HL-60 (cell line): Measurements from ENCODE around the gene ANKRD22.
A peak's percentile ranks its signal among the peaks of the same experiment; 100 is the strongest.

Source experiments
- DNase-seq, 2 experiments: peaks; one replicate each; pipeline ENCODE4 v3.0.0-alpha.2; 2010 to 2020; ENCODE audit warnings: low read depth in 1 of 2, low spot score in 1 of 2
- H3K27ac ChIP-seq: fragments of 250-450 bp; sonication (Bioruptor Pico); replicated peaks from 2 replicates; pipeline ENCODE4 v1.5.1; 2020; ENCODE audit warnings: mild to moderate bottlenecking, moderate library complexity
- H3K27me3 ChIP-seq: fragments of 250-450 bp; sonication (Bioruptor Pico); 2 replicates; pipeline ENCODE4 v1.5.1; 2021; ENCODE audit warnings: mild to moderate bottlenecking, moderate library complexity; ENCODE audit not compliant: insufficient read depth, poor library complexity, severe bottlenecking
- H3K4me3 ChIP-seq: replicated peaks from 2 replicates; pipeline ENCODE4 v1.5.1; 2011; ENCODE audit warnings: mild to moderate bottlenecking, control low read depth, low read length; ENCODE audit not compliant: insufficient read depth
- GABPA ChIP-seq: IDR thresholded peaks from 2 replicates; pipeline ENCODE4 v1.6.1; 2012; ENCODE audit warnings: low read depth
- POLR2AphosphoS5 ChIP-seq: IDR thresholded peaks from 2 replicates; pipeline ENCODE4 v1.6.1; 2012; ENCODE audit warnings: low read depth
- SPI1 ChIP-seq: IDR thresholded peaks from 2 replicates; pipeline ENCODE4 v1.6.1; 2012; ENCODE audit warnings: low read depth, mild to moderate bottlenecking, borderline replicate concordance
- TF ChIP-seq, protein P1 (sequence below): IDR thresholded peaks from one replicate; pipeline ENCODE4 v1.5.1; 2011; ENCODE audit warnings: low read length, control low read depth, inconsistent platforms; ENCODE audit not compliant: insufficient read depth
- TF ChIP-seq, protein P2 (sequence below): IDR thresholded peaks from 2 replicates; pipeline ENCODE4 v1.6.1; 2012; ENCODE audit warnings: low read depth; ENCODE audit not compliant: insufficient replicate concordance

ANKRD22 gene

DNA sequence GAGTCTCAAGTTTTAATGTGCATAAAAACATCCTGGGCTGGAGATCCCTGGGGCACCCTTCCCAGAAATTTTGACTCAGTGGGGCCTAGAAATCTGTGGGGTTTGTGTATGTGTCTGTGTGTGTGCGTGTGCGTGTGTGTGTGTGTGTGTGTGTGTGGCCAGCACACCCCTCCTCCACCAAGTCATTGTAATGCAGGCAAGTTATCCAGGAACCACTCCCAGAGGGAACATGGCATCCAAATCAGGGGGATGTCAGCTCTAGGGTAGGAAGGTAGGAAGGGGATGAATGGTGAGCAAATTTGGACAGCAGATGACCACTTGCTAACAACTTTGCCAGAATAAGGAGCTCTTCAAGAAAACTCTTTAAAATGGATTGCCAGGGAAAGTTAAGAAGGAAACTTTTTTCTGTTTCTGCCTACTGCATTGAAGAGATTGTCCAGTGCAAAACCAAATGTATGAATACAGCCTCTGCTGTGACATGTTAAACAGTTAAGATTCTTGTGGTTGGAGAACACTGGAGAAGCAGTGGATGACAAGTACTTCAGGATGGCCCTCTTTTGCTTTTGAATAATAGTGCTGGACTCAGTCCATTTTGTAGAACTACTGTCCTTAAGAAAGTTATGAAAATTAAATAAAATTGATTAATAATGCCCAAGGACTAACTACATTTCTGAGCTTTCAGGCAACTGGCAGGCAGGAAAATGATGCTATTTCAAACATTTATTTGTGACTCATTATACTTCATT is 40.8 kb upstream of the ANKRD22 start:
- DNase-seq: no peak
- no peak overlapping the region for H3K4me3 ChIP-seq
- H3K27ac ChIP-seq: no peak overlapping the region
- TF ChIP-seq, protein P1, sequence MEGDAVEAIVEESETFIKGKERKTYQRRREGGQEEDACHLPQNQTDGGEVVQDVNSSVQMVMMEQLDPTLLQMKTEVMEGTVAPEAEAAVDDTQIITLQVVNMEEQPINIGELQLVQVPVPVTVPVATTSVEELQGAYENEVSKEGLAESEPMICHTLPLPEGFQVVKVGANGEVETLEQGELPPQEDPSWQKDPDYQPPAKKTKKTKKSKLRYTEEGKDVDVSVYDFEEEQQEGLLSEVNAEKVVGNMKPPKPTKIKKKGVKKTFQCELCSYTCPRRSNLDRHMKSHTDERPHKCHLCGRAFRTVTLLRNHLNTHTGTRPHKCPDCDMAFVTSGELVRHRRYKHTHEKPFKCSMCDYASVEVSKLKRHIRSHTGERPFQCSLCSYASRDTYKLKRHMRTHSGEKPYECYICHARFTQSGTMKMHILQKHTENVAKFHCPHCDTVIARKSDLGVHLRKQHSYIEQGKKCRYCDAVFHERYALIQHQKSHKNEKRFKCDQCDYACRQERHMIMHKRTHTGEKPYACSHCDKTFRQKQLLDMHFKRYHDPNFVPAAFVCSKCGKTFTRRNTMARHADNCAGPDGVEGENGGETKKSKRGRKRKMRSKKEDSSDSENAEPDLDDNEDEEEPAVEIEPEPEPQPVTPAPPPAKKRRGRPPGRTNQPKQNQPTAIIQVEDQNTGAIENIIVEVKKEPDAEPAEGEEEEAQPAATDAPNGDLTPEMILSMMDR: no peak
- H3K27me3 ChIP-seq: no peaks in the 10 kb centered on the region

DNA sequence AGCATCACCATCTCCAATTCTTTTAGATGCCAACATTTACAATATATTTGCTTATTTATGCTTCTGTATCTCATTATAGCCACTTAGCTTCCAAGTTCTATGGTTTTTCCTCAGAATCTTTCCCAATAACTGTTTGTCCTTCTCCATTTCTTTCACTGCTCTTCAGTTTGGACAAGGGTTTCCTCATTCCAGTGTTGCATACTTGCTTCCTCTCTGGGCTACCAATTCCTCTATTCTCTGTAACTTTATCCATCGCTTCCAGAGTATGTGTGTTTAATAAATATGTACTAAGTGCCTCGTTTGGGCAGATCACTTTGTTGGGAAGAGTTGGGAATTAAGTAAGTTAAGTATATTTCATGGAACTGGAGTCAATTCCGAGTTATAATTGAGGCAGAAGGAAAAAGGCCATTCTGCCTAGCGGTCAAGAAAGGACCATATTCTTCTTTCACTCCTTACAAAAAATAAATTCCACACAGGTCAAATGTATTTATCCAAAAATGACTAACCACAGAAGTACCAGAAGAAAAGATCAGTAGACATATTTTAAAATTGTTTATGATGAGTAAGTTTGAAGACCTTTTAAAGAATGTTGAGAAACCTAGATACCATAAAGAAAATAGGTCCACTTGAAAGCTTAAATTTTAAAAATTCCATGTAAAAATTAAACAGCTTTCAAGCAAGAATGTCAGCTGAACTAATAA is 39.2 kb upstream of the ANKRD22 start:
- H3K4me3 ChIP-seq: no peak overlapping the region
- TF ChIP-seq POLR2AphosphoS5 (no peak), GABPA (no peak), SPI1 (peak; percentile 47; the same call in 1 of the 2 replicates)
- TF ChIP-seq, protein P1: no peak
- TF ChIP-seq, protein P2, sequence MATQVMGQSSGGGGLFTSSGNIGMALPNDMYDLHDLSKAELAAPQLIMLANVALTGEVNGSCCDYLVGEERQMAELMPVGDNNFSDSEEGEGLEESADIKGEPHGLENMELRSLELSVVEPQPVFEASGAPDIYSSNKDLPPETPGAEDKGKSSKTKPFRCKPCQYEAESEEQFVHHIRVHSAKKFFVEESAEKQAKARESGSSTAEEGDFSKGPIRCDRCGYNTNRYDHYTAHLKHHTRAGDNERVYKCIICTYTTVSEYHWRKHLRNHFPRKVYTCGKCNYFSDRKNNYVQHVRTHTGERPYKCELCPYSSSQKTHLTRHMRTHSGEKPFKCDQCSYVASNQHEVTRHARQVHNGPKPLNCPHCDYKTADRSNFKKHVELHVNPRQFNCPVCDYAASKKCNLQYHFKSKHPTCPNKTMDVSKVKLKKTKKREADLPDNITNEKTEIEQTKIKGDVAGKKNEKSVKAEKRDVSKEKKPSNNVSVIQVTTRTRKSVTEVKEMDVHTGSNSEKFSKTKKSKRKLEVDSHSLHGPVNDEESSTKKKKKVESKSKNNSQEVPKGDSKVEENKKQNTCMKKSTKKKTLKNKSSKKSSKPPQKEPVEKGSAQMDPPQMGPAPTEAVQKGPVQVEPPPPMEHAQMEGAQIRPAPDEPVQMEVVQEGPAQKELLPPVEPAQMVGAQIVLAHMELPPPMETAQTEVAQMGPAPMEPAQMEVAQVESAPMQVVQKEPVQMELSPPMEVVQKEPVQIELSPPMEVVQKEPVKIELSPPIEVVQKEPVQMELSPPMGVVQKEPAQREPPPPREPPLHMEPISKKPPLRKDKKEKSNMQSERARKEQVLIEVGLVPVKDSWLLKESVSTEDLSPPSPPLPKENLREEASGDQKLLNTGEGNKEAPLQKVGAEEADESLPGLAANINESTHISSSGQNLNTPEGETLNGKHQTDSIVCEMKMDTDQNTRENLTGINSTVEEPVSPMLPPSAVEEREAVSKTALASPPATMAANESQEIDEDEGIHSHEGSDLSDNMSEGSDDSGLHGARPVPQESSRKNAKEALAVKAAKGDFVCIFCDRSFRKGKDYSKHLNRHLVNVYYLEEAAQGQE: no peak
- DNase-seq: peak in 1 of 2 experiments; percentile 32
- H3K27me3 ChIP-seq: no peaks in the 10 kb centered on the region
- no peak overlapping the region for H3K27ac ChIP-seq

DNA sequence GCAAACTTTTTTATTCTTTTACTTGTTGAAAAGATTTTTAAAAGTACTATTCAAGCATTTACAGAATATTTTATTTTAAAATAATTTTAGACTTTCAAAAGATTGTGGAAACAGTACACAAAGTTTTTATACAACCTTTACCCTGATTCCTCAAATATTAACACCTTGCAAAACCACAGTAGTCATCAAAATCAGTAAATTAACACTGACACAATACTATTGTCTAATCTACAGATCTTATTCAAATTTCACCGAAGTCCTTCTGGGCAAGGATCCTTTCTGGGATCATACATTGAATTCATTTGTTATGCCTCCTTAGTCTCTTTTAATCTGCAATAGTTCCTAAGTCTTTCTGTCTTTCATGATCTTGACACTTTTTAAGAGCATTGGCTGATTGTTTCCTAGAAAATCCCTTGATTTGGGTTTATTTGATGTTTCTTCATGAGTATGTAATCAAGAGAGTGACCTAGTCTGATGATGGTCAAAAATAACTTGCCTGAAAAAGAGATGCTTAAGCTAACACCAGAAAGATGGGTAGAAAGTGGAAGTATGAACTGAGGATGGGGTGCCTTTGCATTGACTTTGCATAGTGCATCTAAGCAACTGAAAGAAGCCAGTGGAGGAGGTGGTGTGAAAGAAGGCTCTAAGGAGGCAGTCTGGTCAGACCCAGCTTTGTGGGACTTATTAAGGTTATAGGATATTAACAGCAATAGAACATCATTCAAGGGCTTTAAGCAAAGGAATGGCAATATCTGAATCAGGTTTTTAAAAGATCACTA is 38.1 kb upstream of the ANKRD22 start:
- Histone ChIP-seq H3K27ac (no peak overlapping the region), H3K4me3 (no peak overlapping the region), H3K27me3 (no peaks in the 10 kb centered on the region)
- DNase-seq: no peak
- TF ChIP-seq, protein P1: no peak
- TF ChIP-seq GABPA (no peak), POLR2AphosphoS5 (no peak), SPI1 (no peak)
- TF ChIP-seq, protein P2: no peak
